HepG2 (cell line): ENCODE data around the gene RPAP3. TPM values are rescaled to one million over a fixed set of nuclear protein-coding genes. Genes with fewer than 3 reads are reported as not detected.

Source experiments
- ATAC-seq: fragments of 200-7000 bp; cut with Tn5 transposase; 3 replicates; pipeline ENCODE4 v1.9.1; 2020; ENCODE audit warnings: mild to moderate bottlenecking, moderate library complexity
- BruUV-seq: library from RNA; stranded (reverse); fragments of 400-500 nt; replicated peaks from 2 replicates; lab custom pipeline; 2021; lab: Mats Ljungman, UMichigan
- CTCF ChIA-PET: fragments of 300-600 bp; formaldehyde crosslinking; extraction: SDS; loops from one replicate; lab custom pipeline; 2021; ENCODE audit warnings: low total read pairs, inconsistent platforms, low intra/inter-chr PET ratio; lab: Yijun Ruan, JAX
- POLR2A ChIA-PET: fragments of 350-600 bp; sonication (Branson Sonifier 250); formaldehyde crosslinking; loops from one replicate; lab custom pipeline; 2020; ENCODE audit warnings: antibody characterized with exemption, inconsistent platforms; lab: Yijun Ruan, JAX
- DNase-seq: peaks from one replicate; pipeline ENCODE4 v3.0.0-alpha.2; 2015; ENCODE audit warnings: low spot score
- FAIRE-seq: peaks from 3 replicates; lab custom pipeline; 2011; peaks lifted over from hg19 to GRCh38; lab: Jason Lieb, UNC
- H2AFZ ChIP-seq: one replicate; pipeline ENCODE4 v1.6.1; 2011; ENCODE audit warnings: low read length, inconsistent platforms
- H3K27ac ChIP-seq: fragments of 300-600 bp; 3 replicates; pipeline ENCODE4 v1.8.0; 2011; ENCODE audit warnings: mixed run types, mild to moderate bottlenecking, mixed read lengths, low read length, inconsistent platforms; ENCODE audit not compliant: insufficient read depth; ENCODE audit errors: extremely low read length
- H3K27me3 ChIP-seq, 2 experiments: fragments of 200-600 bp in 1 of 2; 2 replicates in 1 of 2; 3 replicates in 1 of 2; pipeline versions ENCODE4 v1.6.0 to v1.8.0; 2011; ENCODE audit warnings: low read length in 2 of 2, mild to moderate bottlenecking in 2 of 2, moderate library complexity in 2 of 2, inconsistent platforms in 1 of 2; ENCODE audit not compliant: insufficient read depth in 2 of 2, control insufficient read depth in 1 of 2
- H3K36me3 ChIP-seq, 2 experiments: fragments of 200-600 bp in 1 of 2; replicated peaks in 1 of 2; 2 replicates in 1 of 2; 3 replicates in 1 of 2; pipeline versions ENCODE4 v1.5.1 to v1.8.0; 2011; ENCODE audit warnings: low read length in 2 of 2, inconsistent platforms in 1 of 2; ENCODE audit not compliant: insufficient read depth in 2 of 2, control insufficient read depth in 1 of 2
- H3K4me1 ChIP-seq: 2 replicates; pipeline ENCODE4 v1.5.1; 2012; ENCODE audit warnings: low read length, inconsistent platforms; ENCODE audit not compliant: insufficient read depth
- H3K4me2 ChIP-seq: 2 replicates; pipeline ENCODE4 v1.6.0; 2011; ENCODE audit warnings: low read depth, low read length, inconsistent platforms
- H3K4me3 ChIP-seq, 3 experiments: fragments of 200-600 bp in 1 of 3; sonication (generic), shearing (Covaris generic) in 1 of 3; replicated peaks in 1 of 3; 2 replicates each; pipeline ENCODE4 v1.5.1; 2011 to 2016; ENCODE audit warnings: low read length in 3 of 3, inconsistent platforms in 2 of 3, low read depth in 2 of 3, mild to moderate bottlenecking in 2 of 3, control low read depth in 1 of 3, mixed read lengths in 1 of 3; ENCODE audit not compliant: insufficient read depth in 1 of 3
- H3K79me2 ChIP-seq: one replicate; pipeline ENCODE4 v1.6.1; 2011; ENCODE audit warnings: low read length, inconsistent platforms; ENCODE audit not compliant: insufficient read depth
- H3K9ac ChIP-seq: 2 replicates; pipeline ENCODE4 v1.6.0; 2011; ENCODE audit warnings: mild to moderate bottlenecking, low read depth, low read length, inconsistent platforms; ENCODE audit not compliant: insufficient read depth
- H3K9me3 ChIP-seq: 2 replicates; pipeline ENCODE4 v1.5.1; 2012; ENCODE audit warnings: mild to moderate bottlenecking, low read length
- H4K20me1 ChIP-seq: 2 replicates; pipeline ENCODE4 v1.6.0; 2011; ENCODE audit warnings: inconsistent platforms, mild to moderate bottlenecking, low read length, moderate library complexity; ENCODE audit not compliant: insufficient read depth
- GZF1 ChIP-seq: sonication (generic); formaldehyde crosslinking; IDR thresholded peaks from 2 replicates; pipeline ENCODE4 v1.5.1; 2020; ENCODE audit warnings: mild to moderate bottlenecking, missing genetic modification reagents
- JARID2 ChIP-seq: sonication (generic); formaldehyde crosslinking; IDR thresholded peaks from 2 replicates; pipeline ENCODE4 v1.8.1; 2023; ENCODE audit warnings: missing genetic modification reagents, inconsistent platforms; ENCODE audit not compliant: insufficient replicate concordance
- KLF11 ChIP-seq: IDR thresholded peaks from 2 replicates; pipeline ENCODE4 v1.6.1; 2016; ENCODE audit warnings: missing compliant biosample characterization
- NAIF1 ChIP-seq: sonication (generic); formaldehyde crosslinking; IDR thresholded peaks from 2 replicates; pipeline ENCODE4 v1.5.0; 2020; ENCODE audit warnings: mild to moderate bottlenecking, missing genetic modification reagents, borderline replicate concordance
- THAP9 ChIP-seq: sonication (generic); formaldehyde crosslinking; IDR thresholded peaks from 2 replicates; pipeline ENCODE4; 2020; ENCODE audit warnings: missing genetic modification reagents, mild to moderate bottlenecking, borderline replicate concordance
- TOE1 ChIP-seq: sonication (generic); formaldehyde crosslinking; IDR thresholded peaks from 2 replicates; pipeline ENCODE4 v1.4.0; 2020; ENCODE audit warnings: mild to moderate bottlenecking, missing genetic modification reagents
- ZNF230 ChIP-seq: sonication (generic); formaldehyde crosslinking; IDR thresholded peaks from 2 replicates; pipeline ENCODE4 v1.4.0; 2020; ENCODE audit warnings: mild to moderate bottlenecking, missing genetic modification reagents
- ZNF44 ChIP-seq: sonication (generic); formaldehyde crosslinking; IDR thresholded peaks from 2 replicates; pipeline ENCODE4 v1.5.1; 2020; ENCODE audit warnings: mild to moderate bottlenecking, missing genetic modification reagents
- WGBS: methylation state at CpG from one replicate; pipeline ENCODE4 v1.1.6; 2017; ENCODE audit warnings: low lambda C conversion rate; 5-methylcytosine and 5-hydroxymethylcytosine counted together
- in situ Hi-C: cut with HindIII; loops from 2 replicates; pipeline ENCODE4 v1.10.0; 2017; ENCODE audit warnings: low pct_unique_long_range_greater_than_20kb; ENCODE audit not compliant: extremely low pct_ligation_motif_present
- intact Hi-C: fragments of 100-400 bp; cut with micrococcal nuclease; formaldehyde crosslinking; loops from one replicate; pipeline ENCODE4 v1.10.0; 2022; ENCODE audit not compliant: unreplicated experiment
- polyA plus RNA-seq, 8 experiments: library from polyadenylated mRNA; depleted of rRNA in 3 of 8; stranded (reverse) in 7 of 8; unstranded in 1 of 8; fragments of >200 nt; fragmentation: Illumina TruSeq in 4 of 8; extraction: Trizol in 4 of 8; gene quantifications; 2 replicates each; pipeline versions ENCODE4 v1.2.1 to v1.2.3, GENCODE V29; 2011 to 2016; ENCODE audit warnings: low read depth in 4 of 8, missing spikeins in 1 of 8, mixed read lengths in 1 of 8; ENCODE audit not compliant: insufficient read depth in 1 of 8
- total RNA-seq, 5 experiments: library from RNA; depleted of rRNA; stranded (reverse); fragments of >200 nt; fragmentation: Illumina TruSeq; extraction: Trizol; gene quantifications; 2 replicates each; pipeline ENCODE4 v1.2.3, GENCODE V29; 2016; ENCODE audit warnings: low read depth in 1 of 5

The RPAP3 gene
- total and polyA plus RNA-seq, 2 of the 13 experiments (the other 11 are each of a cell fraction or from before 2014, with no cell fraction given) = 8.8 to 32.8 TPM

GRCh38 chr12:47730341-47730744 lies 24.5 kb upstream of the RPAP3 start:
- TF ChIP-seq TOE1 (CRISPR knock-in tag) = no peak
- TF ChIP-seq JARID2 = no peak
- peaks cover 4 to 7% of the 10 kb centered on the region in 2 experiments; a peak in 4 of 5 replicates for H3K27me3 ChIP-seq
- no peak overlapping the region for H3K4me2 ChIP-seq
- in situ Hi-C loops = no loop called here
- H3K4me3 ChIP-seq = no peak overlapping the region
- no peak overlapping the region for H3K27ac ChIP-seq
- H3K9ac ChIP-seq = no peak overlapping the region
- DNase-seq (no peak), FAIRE-seq (no peak), ATAC-seq (no peak)
- H3K4me1 ChIP-seq = no peaks in the 10 kb centered on the region
- no peaks in the 10 kb centered on the region for H3K9me3 ChIP-seq
- intact Hi-C loops = no loop called here
- BruUV-seq = no TSS peak
- ChIA-PET POLR2A (no interaction called here), CTCF (no interaction called here)
- H2AFZ ChIP-seq = no peak overlapping the region
- H4K20me1 ChIP-seq = no peaks in the 10 kb centered on the region
- no peaks in the 10 kb centered on the region for H3K79me2 ChIP-seq
- H3K36me3 ChIP-seq = no peaks in the 10 kb centered on the region
- WGBS = 51% methylated on average over 8 of the region's 8 CpGs

- Histone ChIP-seq H3K9ac (no peak overlapping the region), H3K27ac (no peak overlapping the region), H3K4me2 (no peak overlapping the region), H3K27me3 (peaks cover 0 to 4% of the 10 kb centered on the region in 2 experiments; a peak in 1 of 5 replicates), H3K79me2 (no peaks in the 10 kb centered on the region), H3K4me3 (no peak overlapping the region), H2AFZ (no peak overlapping the region), H4K20me1 (no peaks in the 10 kb centered on the region), H3K4me1 (no peaks in the 10 kb centered on the region), H3K9me3 (no peaks in the 10 kb centered on the region), H3K36me3 (no peaks in the 10 kb centered on the region)
- DNase-seq = no peak
- 49% methylated on average over 3 of the region's 3 CpGs for WGBS
- TF ChIP-seq ZNF230 (no peak), KLF11 (no peak), ZNF44 (no peak), NAIF1 (no peak), GZF1 (CRISPR knock-in tag) (no peak), THAP9 (no peak)
- no peak for ATAC-seq
- in situ Hi-C loops (no loop called here), intact Hi-C loops (no loop called here)
- POLR2A ChIA-PET = no interaction called here
- no peak for FAIRE-seq
- no TSS peak for BruUV-seq
- CTCF ChIA-PET = no interaction called here
These were observed 23.4 kb upstream of the RPAP3 start for GRCh38 chr12:47729233-47729632.
